Measurements from ENCODE around the gene SLC25A25. TPM values are rescaled to one million over a fixed set of nuclear protein-coding genes. Genes with fewer than 3 reads are reported as not detected.

SLC25A25 gene
- total RNA-seq, 1 experiment from 2014 or later, result 15.5 TPM

DNA sequence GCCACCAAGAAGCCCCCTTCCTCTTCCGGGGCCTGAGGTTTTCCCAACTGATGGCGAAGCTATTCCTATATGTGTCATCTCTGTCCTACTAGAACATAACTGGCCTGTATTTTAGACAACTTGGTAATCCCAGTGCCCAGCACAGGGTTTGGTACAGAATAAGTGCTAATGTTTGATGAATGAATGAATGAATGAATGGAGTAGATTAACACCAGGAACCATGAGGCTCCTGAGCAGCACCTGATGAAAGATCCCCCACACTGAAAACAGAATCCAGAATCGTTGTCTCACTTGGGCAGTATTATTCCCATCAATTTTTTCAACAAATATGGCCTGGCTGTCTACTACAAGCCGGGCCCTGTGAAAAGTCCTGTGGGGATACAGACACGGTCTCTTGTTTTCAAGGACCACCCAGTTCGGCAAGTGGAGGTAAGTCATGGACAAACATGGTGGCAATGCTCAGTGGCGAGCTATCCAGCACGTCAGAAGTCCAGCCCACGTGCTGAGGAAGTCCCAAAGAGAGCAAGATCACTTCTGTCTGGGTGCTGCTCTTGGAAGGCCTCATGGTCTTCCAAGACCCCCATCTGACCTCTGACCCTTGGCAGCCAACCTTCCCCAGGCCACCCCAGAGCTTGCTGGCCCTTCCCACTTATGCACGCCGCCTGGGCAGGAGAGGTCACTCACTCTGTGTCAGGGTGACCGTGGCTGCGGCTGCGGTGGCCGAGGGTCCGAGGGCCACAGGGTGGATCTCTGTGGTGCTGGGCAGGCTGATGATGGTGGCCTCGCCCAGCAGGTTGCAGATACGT lies 1.9 kb upstream of the SLC25A25 start:
- ChIA-PET CTCF (interaction anchor here (0.6 to 1.0 kb wide), 5 partner anchors 9 to 132 kb away, joined by 3 read pairs; no protein-coding TSS in a partner anchor), POLR2A (interaction anchor here (0.6 to 2.9 kb wide), 8 partner anchors 8 to 868 kb away, joined by 3 to 17 read pairs (median 4); partner anchors contain the start of genes EEIG1 and ENG)
- Mint-ChIP-seq H3K27ac (ENCODE audit: low read depth, unreplicated experiment) (no peak overlapping the region), H3K9me3 (ENCODE audit: unreplicated experiment) (no peaks in the 10 kb centered on the region), H3K4me3 (ENCODE audit: unreplicated experiment) (no peak overlapping the region), H3K4me1 (ENCODE audit: insufficient read depth, unreplicated experiment) (peaks cover 19% of the 10 kb centered on the region), H3K36me3 (ENCODE audit: insufficient read depth, unreplicated experiment) (peaks cover 10% of the 10 kb centered on the region), H3K27me3 (ENCODE audit: insufficient read depth, unreplicated experiment) (no peaks in the 10 kb centered on the region)
- DNase-seq (ENCODE audit: unreplicated experiment), result no peak
- intact Hi-C loops (cut with micrococcal nuclease), result no loop called here
- BruUV-seq (replicated peaks), result no TSS peak
- TF ChIP-seq, protein P1, sequence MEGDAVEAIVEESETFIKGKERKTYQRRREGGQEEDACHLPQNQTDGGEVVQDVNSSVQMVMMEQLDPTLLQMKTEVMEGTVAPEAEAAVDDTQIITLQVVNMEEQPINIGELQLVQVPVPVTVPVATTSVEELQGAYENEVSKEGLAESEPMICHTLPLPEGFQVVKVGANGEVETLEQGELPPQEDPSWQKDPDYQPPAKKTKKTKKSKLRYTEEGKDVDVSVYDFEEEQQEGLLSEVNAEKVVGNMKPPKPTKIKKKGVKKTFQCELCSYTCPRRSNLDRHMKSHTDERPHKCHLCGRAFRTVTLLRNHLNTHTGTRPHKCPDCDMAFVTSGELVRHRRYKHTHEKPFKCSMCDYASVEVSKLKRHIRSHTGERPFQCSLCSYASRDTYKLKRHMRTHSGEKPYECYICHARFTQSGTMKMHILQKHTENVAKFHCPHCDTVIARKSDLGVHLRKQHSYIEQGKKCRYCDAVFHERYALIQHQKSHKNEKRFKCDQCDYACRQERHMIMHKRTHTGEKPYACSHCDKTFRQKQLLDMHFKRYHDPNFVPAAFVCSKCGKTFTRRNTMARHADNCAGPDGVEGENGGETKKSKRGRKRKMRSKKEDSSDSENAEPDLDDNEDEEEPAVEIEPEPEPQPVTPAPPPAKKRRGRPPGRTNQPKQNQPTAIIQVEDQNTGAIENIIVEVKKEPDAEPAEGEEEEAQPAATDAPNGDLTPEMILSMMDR (IDR thresholded peaks at IDR 0.05; ENCODE audit: unreplicated experiment), result no peak

DNA sequence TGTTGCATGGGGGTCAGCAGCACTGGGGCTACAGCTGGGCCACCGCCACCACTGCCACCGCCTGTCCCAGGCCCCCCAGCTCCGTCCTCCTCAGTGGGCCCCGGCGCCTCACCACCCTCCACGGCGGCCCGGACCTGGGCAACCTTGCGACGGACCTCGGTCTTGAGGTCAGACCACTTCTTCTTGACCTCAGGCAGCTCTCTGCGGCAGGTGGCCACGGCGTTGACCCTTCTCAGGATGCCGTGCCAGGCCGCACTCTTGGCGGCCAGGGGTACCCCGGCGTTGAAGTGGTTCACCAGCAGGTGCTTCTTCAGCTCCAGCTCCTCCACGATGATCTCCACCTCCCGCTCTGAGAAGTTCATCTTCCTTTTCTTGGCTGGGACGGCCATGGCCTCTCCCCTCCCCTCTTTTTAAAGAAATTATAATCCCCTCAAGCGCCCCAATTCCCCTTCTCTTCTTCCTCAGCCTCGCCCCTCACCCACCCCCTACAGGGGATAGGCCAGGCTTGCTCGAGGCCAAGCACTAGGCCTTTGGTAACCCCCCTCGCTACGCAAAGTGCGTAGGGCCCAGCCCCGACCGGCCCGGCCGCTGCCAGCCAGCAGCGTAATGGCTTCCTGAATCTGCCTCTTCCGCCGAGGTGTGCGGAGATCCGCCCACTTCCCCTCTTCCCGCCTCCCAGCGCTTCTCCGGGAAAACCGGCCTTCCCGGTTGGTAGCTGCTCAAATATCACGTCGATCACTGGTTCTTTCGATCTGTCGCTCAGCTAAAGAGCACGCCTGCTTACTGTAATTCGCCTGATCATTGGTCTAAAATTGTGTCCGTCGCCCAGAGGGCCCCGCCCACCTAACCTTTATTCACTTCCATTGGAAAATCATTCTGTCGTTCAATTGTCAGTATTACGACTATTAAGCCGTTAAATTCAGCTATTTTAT lies 1.1 kb upstream of the SLC25A25 start, which contains the start of gene NAIF1:
TSS of gene NAIF1 (minus strand) at position 608 of the 932 bp plus-strand sequence. CDS start at position 389, 219 bp downstream.
- peak; percentile 99 for DNase-seq (ENCODE audit: unreplicated experiment)
- Mint-ChIP-seq H3K9me3 (ENCODE audit: unreplicated experiment) (no peaks in the 10 kb centered on the region), H3K4me1 (ENCODE audit: insufficient read depth, unreplicated experiment) (peaks cover 21% of the 10 kb centered on the region), H3K27me3 (ENCODE audit: insufficient read depth, unreplicated experiment) (no peaks in the 10 kb centered on the region), H3K36me3 (ENCODE audit: insufficient read depth, unreplicated experiment) (peaks cover 5% of the 10 kb centered on the region), H3K27ac (ENCODE audit: low read depth, unreplicated experiment) (no peak within 1 kb of the TSS), H3K4me3 (ENCODE audit: unreplicated experiment) (no peak within 1 kb of the TSS)
- CTCF ChIA-PET, result interaction anchor here (0.6 to 1.3 kb wide), 7 partner anchors 9 to 838 kb away, joined by 3 read pairs; no protein-coding TSS in a partner anchor
- intact Hi-C loops (cut with micrococcal nuclease), result no loop called here
- POLR2A ChIA-PET, result interaction anchor here (0.6 to 3.5 kb wide), 23 partner anchors 9 to 454 kb away, joined by 3 to 56 read pairs (median 6); partner anchors contain the start of genes DPM2, EEIG1, ENG and TOR2A
- TF ChIP-seq, protein P1 (IDR thresholded peaks at IDR 0.05; ENCODE audit: unreplicated experiment), result no peak
- BruUV-seq (replicated peaks), result TSS peak; percentile 35

GRCh38 chr9:128068386-128069205 lies 564 bp downstream of the SLC25A25 start:
- H3K27me3 Mint-ChIP-seq (ENCODE audit: insufficient read depth, unreplicated experiment), result no peaks in the 10 kb centered on the region
- CTCF ChIA-PET, result interaction anchor here (0.6 to 1.6 kb wide), 4 partner anchors 8 to 147 kb away, joined by 3 to 4 read pairs (median 4); no protein-coding TSS in a partner anchor
- peak overlapping the region; percentile 77 for H3K27ac Mint-ChIP-seq (ENCODE audit: low read depth, unreplicated experiment)
- H3K36me3 Mint-ChIP-seq (ENCODE audit: insufficient read depth, unreplicated experiment), result no peaks in the 10 kb centered on the region
- BruUV-seq (replicated peaks), result no TSS peak
- H3K9me3 Mint-ChIP-seq (ENCODE audit: unreplicated experiment), result no peaks in the 10 kb centered on the region
- TF ChIP-seq, protein P1 (IDR thresholded peaks at IDR 0.05; ENCODE audit: unreplicated experiment), result no peak
- H3K4me1 Mint-ChIP-seq (ENCODE audit: insufficient read depth, unreplicated experiment), result peaks cover 30% of the 10 kb centered on the region
- intact Hi-C loops (cut with micrococcal nuclease), result no loop called here
- DNase-seq (ENCODE audit: unreplicated experiment), result peak; percentile 17
- no peak overlapping the region for H3K4me3 Mint-ChIP-seq (ENCODE audit: unreplicated experiment)
- POLR2A ChIA-PET, result interaction anchor here (0.5 to 3.5 kb wide), 15 partner anchors 10 to 824 kb away, joined by 3 to 56 read pairs (median 6); partner anchors contain the start of genes EEIG1 and TOR2A
